Mesenchymal stem cell (in vitro differentiated cells and primary cell): ENCODE data around the gene MYL12A.
A peak's percentile ranks its signal among the peaks of the same experiment; 100 is the strongest.

Experiments
- DNase-seq: peaks from one replicate; pipeline ENCODE4 v3.0.0-alpha.2; 2013
- H2AFZ ChIP-seq: one replicate; pipeline ENCODE4 v1.6.1; 2013; ENCODE audit warnings: low read depth, mild to moderate bottlenecking, control low read depth, inconsistent platforms, low read length, moderate library complexity
- H2AK5ac ChIP-seq: 2 replicates; pipeline ENCODE4 v1.6.1; 2013; ENCODE audit warnings: low read length, moderate library complexity, mild to moderate bottlenecking, inconsistent platforms; ENCODE audit not compliant: severe bottlenecking
- H2BK120ac ChIP-seq: one replicate; pipeline ENCODE4 v1.6.1; 2013; ENCODE audit warnings: low read depth, mild to moderate bottlenecking, inconsistent platforms, low read length, moderate library complexity
- H2BK12ac ChIP-seq, 2 experiments: one replicate each; pipeline ENCODE4 v1.6.1; 2013; ENCODE audit warnings: inconsistent platforms in 2 of 2, low read length in 2 of 2, mild to moderate bottlenecking in 2 of 2, moderate library complexity in 2 of 2, control low read depth in 1 of 2
- H2BK15ac ChIP-seq: one replicate; pipeline ENCODE4 v1.6.1; 2013; ENCODE audit warnings: mild to moderate bottlenecking, low read depth, inconsistent platforms; ENCODE audit not compliant: poor library complexity, severe bottlenecking
- H2BK5ac ChIP-seq: 2 replicates; pipeline ENCODE4 v1.6.1; 2013; ENCODE audit warnings: low read depth, mild to moderate bottlenecking, low read length, control low read depth, inconsistent platforms; ENCODE audit not compliant: poor library complexity, severe bottlenecking
- H3K14ac ChIP-seq, 2 experiments: one replicate each; pipeline ENCODE4 v1.6.1; 2013; ENCODE audit warnings: inconsistent platforms in 2 of 2, low read length in 2 of 2, control low read depth in 1 of 2, mild to moderate bottlenecking in 1 of 2, moderate library complexity in 1 of 2
- H3K18ac ChIP-seq, 2 experiments: one replicate each; pipeline ENCODE4 v1.6.1; 2013; ENCODE audit warnings: inconsistent platforms in 2 of 2, low read length in 2 of 2, control low read depth in 1 of 2, low read depth in 1 of 2, mild to moderate bottlenecking in 1 of 2
- H3K23ac ChIP-seq, 2 experiments: one replicate each; pipeline ENCODE4 v1.6.1; 2013; ENCODE audit warnings: inconsistent platforms in 2 of 2, low read length in 2 of 2, mild to moderate bottlenecking in 2 of 2, moderate library complexity in 2 of 2, control low read depth in 1 of 2
- H3K27ac ChIP-seq: 2 replicates; pipeline ENCODE4 v1.5.1; 2013; ENCODE audit warnings: mild to moderate bottlenecking, moderate library complexity, low read length, control low read depth, inconsistent platforms; ENCODE audit not compliant: poor library complexity, severe bottlenecking
- H3K27me3 ChIP-seq, 2 experiments: 2 replicates each; pipeline versions ENCODE4 v1.6.1 to v1.7.0; 2013; ENCODE audit warnings: low read length in 2 of 2, mild to moderate bottlenecking in 2 of 2, moderate library complexity in 2 of 2, control low read depth in 1 of 2, inconsistent platforms in 1 of 2; ENCODE audit not compliant: control insufficient read depth in 1 of 2, insufficient read depth in 1 of 2
- H3K36me3 ChIP-seq, 2 experiments: 2 replicates each; pipeline versions ENCODE4 v1.6.1 to v1.7.0; 2013; ENCODE audit warnings: low read length in 2 of 2, control low read depth in 1 of 2, inconsistent platforms in 1 of 2, low read depth in 1 of 2, mild to moderate bottlenecking in 1 of 2; ENCODE audit not compliant: insufficient read depth in 2 of 2, control insufficient read depth in 1 of 2
- H3K4ac ChIP-seq, 2 experiments: one replicate each; pipeline ENCODE4 v1.6.1; 2013; ENCODE audit warnings: inconsistent platforms in 2 of 2, low read length in 2 of 2, mild to moderate bottlenecking in 2 of 2, moderate library complexity in 2 of 2, control low read depth in 1 of 2, low read depth in 1 of 2
- H3K4me1 ChIP-seq: 2 replicates; pipeline ENCODE4 v1.6.1; 2013; ENCODE audit warnings: low read depth, low read length, control low read depth; ENCODE audit not compliant: control insufficient read depth, insufficient read depth
- H3K4me2 ChIP-seq: 2 replicates; pipeline ENCODE4 v1.6.1; 2013; ENCODE audit warnings: low read length, mild to moderate bottlenecking, inconsistent platforms; ENCODE audit not compliant: poor library complexity, severe bottlenecking
- H3K4me3 ChIP-seq, 2 experiments: 2 replicates each; pipeline versions ENCODE4 v1.5.1 to v1.7.0; 2013; ENCODE audit warnings: low read length in 2 of 2, mild to moderate bottlenecking in 2 of 2, control low read depth in 1 of 2, low read depth in 1 of 2; ENCODE audit not compliant: insufficient read depth in 1 of 2
- H3K79me1 ChIP-seq: replicated peaks from 2 replicates; pipeline ENCODE4 v1.6.1; 2013; ENCODE audit warnings: mild to moderate bottlenecking, control low read depth, low read length, inconsistent platforms; ENCODE audit not compliant: poor library complexity, severe bottlenecking
- H3K9ac ChIP-seq: 2 replicates; pipeline ENCODE4 v1.7.0; 2013; ENCODE audit warnings: mild to moderate bottlenecking, low read length, moderate library complexity
- H3K9me3 ChIP-seq: 2 replicates; pipeline ENCODE4 v1.7.0; 2013; ENCODE audit warnings: mild to moderate bottlenecking, low read length; ENCODE audit not compliant: control insufficient read depth
- H4K8ac ChIP-seq: one replicate; pipeline ENCODE4 v1.6.1; 2013; ENCODE audit warnings: inconsistent platforms, mild to moderate bottlenecking, low read length, moderate library complexity
- H4K91ac ChIP-seq: one replicate; pipeline ENCODE4 v1.6.1; 2013; ENCODE audit warnings: mild to moderate bottlenecking, low read length, inconsistent platforms
- WGBS: methylation state at CpG from one replicate; pipeline ENCODE4 v1.1.7; 2013; ENCODE audit warnings: mixed read lengths; 5-methylcytosine and 5-hydroxymethylcytosine counted together

The MYL12A gene

GRCh38 chr18:3266062-3266608 lies 18.5 kb downstream of the MYL12A start:
- H2BK120ac ChIP-seq = no peak overlapping the region
- H3K27ac ChIP-seq = no peak overlapping the region
- H2AK5ac ChIP-seq = no peak overlapping the region
- H3K4me2 ChIP-seq = no peak overlapping the region
- no peak overlapping the region for H2BK12ac ChIP-seq
- H3K36me3 ChIP-seq = no peaks in the 10 kb centered on the region
- H3K4me1 ChIP-seq = peaks cover 7% of the 10 kb centered on the region
- no peak overlapping the region for H3K14ac ChIP-seq
- no peak overlapping the region for H4K91ac ChIP-seq
- no peak overlapping the region for H3K9ac ChIP-seq
- H3K9me3 ChIP-seq = no peaks in the 10 kb centered on the region
- H3K4me3 ChIP-seq = no peak overlapping the region
- no peak overlapping the region for H2AFZ ChIP-seq
- no peak overlapping the region for H2BK5ac ChIP-seq
- no peak overlapping the region for H3K23ac ChIP-seq
- H4K8ac ChIP-seq = no peak overlapping the region
- no peak for DNase-seq
- no peak overlapping the region for H2BK15ac ChIP-seq
- H3K27me3 ChIP-seq = no peaks in the 10 kb centered on the region
- no peak overlapping the region for H3K18ac ChIP-seq
- WGBS = 68% methylated on average over 7 of the region's 7 CpGs
- H3K79me1 ChIP-seq = no peaks in the 10 kb centered on the region
- H3K4ac ChIP-seq = no peak overlapping the region

GRCh38 chr18:3268306-3268705 lies 20.7 kb downstream of the MYL12A start:
- H3K23ac ChIP-seq = no peak overlapping the region
- H3K27ac ChIP-seq = no peak overlapping the region
- no peak overlapping the region for H2BK15ac ChIP-seq
- no peak overlapping the region for H2AFZ ChIP-seq
- no peak overlapping the region for H3K18ac ChIP-seq
- H3K27me3 ChIP-seq = no peaks in the 10 kb centered on the region
- peaks cover 7% of the 10 kb centered on the region for H3K4me1 ChIP-seq
- no peak for DNase-seq
- peaks cover 0 to 6% of the 10 kb centered on the region in 2 experiments for H3K36me3 ChIP-seq
- H3K4ac ChIP-seq = no peak overlapping the region
- H2AK5ac ChIP-seq = no peak overlapping the region
- no peaks in the 10 kb centered on the region for H3K79me1 ChIP-seq
- H3K4me2 ChIP-seq = no peak overlapping the region
- no peak overlapping the region for H2BK120ac ChIP-seq
- H4K91ac ChIP-seq = no peak overlapping the region
- no peak overlapping the region for H3K9ac ChIP-seq
- no peak overlapping the region for H2BK12ac ChIP-seq
- no peak overlapping the region for H3K14ac ChIP-seq
- H4K8ac ChIP-seq = no peak overlapping the region
- no peak overlapping the region for H2BK5ac ChIP-seq
- no peaks in the 10 kb centered on the region for H3K9me3 ChIP-seq
- H3K4me3 ChIP-seq = no peak overlapping the region

- Histone ChIP-seq H2BK15ac (no peak overlapping the region), H4K8ac (no peak overlapping the region), H3K4ac (no peak overlapping the region), H3K9ac (peak overlapping the region; percentile 42), H3K79me1 (no peaks in the 10 kb centered on the region), H4K91ac (no peak overlapping the region), H3K4me2 (no peak overlapping the region), H3K36me3 (peaks cover 3 to 17% of the 10 kb centered on the region in 2 experiments), H2BK120ac (no peak overlapping the region), H3K27me3 (no peaks in the 10 kb centered on the region), H3K14ac (no peak overlapping the region), H3K4me1 (peaks cover 5% of the 10 kb centered on the region), H2BK12ac (no peak overlapping the region), H3K9me3 (no peaks in the 10 kb centered on the region), H3K18ac (no peak overlapping the region), H3K4me3 (peak overlapping the region in 1 of 2 experiments; percentile 34), H2BK5ac (no peak overlapping the region), H3K23ac (no peak overlapping the region), H2AK5ac (no peak overlapping the region), H3K27ac (no peak overlapping the region), H2AFZ (no peak overlapping the region)
- DNase-seq = peak; percentile 31
- 63% methylated on average over 3 of the region's 4 CpGs for WGBS
These were observed 21.8 kb downstream of the MYL12A start for GRCh38 chr18:3269241-3269913.

DNA sequence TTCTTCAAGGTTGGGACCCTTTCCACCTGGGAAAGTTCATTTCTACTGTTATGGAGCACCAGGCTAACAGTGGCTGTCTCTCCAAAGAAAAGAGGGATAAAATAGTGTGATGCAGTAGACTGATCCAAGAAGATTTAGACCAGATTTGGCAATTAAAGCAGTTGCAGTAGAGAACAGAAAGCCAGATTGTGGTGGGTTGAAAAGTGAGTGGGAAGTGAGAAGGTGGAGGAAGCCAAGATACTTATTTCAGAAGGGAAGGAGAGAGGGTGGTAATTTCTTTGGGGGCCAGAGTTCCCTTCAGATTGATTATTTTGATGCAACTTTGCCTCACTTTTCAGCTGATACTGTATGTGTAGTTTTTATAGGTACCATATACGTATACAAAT lies 22.3 kb downstream of the MYL12A start:
- Histone ChIP-seq H3K27ac (no peak overlapping the region), H3K4me1 (peaks cover 3% of the 10 kb centered on the region), H3K14ac (no peak overlapping the region), H2BK5ac (no peak overlapping the region), H3K4ac (no peak overlapping the region), H2BK120ac (no peak overlapping the region), H3K79me1 (no peaks in the 10 kb centered on the region), H2AK5ac (no peak overlapping the region), H4K8ac (no peak overlapping the region), H3K23ac (no peak overlapping the region), H3K9me3 (no peaks in the 10 kb centered on the region), H3K4me3 (no peak overlapping the region), H4K91ac (no peak overlapping the region), H3K4me2 (no peak overlapping the region), H2AFZ (no peak overlapping the region), H3K27me3 (no peaks in the 10 kb centered on the region), H3K9ac (peak overlapping the region; percentile 9), H2BK15ac (no peak overlapping the region), H3K18ac (no peak overlapping the region), H3K36me3 (peaks cover 3 to 22% of the 10 kb centered on the region in 2 experiments), H2BK12ac (no peak overlapping the region)
- DNase-seq = no peak
- whole genome bisulfite sequencing = no CpG with 5 or more reads among the region's 1 CpG
